ENCODE measurements around the gene HCFC1. TPM values are rescaled to one million over a fixed set of nuclear protein-coding genes. Genes with fewer than 3 reads are reported as not detected.

The HCFC1 gene
- total and polyA plus RNA-seq, 9 of the 15 experiments (the other 6 are each of a cell fraction or from before 2014, with no cell fraction given), result 2.8 to 133 (median 17.1) TPM

DNA sequence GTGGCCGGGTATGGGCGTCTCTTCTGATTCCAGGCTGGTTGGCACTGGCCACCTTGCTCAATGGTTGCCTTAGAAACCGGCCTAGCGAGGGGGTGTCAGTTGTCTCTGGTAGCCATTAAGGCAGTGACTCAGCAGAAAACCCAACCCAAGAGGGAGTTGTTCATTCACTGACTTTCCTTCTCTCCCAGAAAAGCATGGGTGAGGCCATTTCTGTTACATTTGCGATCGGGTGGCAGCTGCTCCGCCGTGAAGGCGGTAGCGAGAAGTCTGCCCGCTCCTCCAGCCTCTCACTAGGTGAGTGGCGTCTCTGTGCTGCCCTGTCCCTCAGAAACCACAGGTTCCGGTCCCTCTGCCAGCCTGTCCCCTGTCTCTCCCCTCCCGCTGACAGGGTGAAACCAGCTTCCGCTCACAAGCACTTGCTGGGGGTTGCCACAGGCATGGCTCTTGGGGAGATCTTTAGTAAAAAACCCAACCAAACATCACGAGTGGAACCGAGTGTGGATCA is 30.6 kb upstream of the HCFC1 start (continued):
- TF ChIP-seq PYGO2 (tag; IDR thresholded peaks at IDR 0.05) (peak; percentile 87), TCF3 (CRISPR knock-in tag; IDR thresholded peaks at IDR 0.05) (no peak), COPS2 (conservative IDR thresholded peaks at IDR 0.05) (no peak), TOE1 (IDR thresholded peaks at IDR 0.05; ENCODE audit: borderline replicate concordance) (no peak), TOE1 (CRISPR knock-in tag; IDR thresholded peaks at IDR 0.05; ENCODE audit: borderline replicate concordance, low read depth) (no peak), NFE2L1 (tag; IDR thresholded peaks at IDR 0.05; ENCODE audit: borderline replicate concordance, low read depth) (peak; percentile 97), RBM17 (IDR thresholded peaks at IDR 0.05; ENCODE audit: borderline replicate concordance, low read depth, low read length) (no peak), CBX1 (IDR thresholded peaks at IDR 0.05; ENCODE audit: low read depth) (no peak), MTF1 (CRISPR knock-in tag; IDR thresholded peaks at IDR 0.05; ENCODE audit: borderline replicate concordance) (peak; percentile 64; the same call in 1 of the 2 replicates), E2F3 (CRISPR knock-in tag; IDR thresholded peaks at IDR 0.05) (peak; percentile 97), STAT6 (CRISPR knock-in tag; IDR thresholded peaks at IDR 0.05) (no peak), ZNF79 (CRISPR knock-in tag; IDR thresholded peaks at IDR 0.05; ENCODE audit: low read depth) (peak; percentile 90), ZNF41 (CRISPR knock-in tag; conservative IDR thresholded peaks at IDR 0.05) (peak; percentile 89; the same call in 1 of the 2 replicates), RERE (CRISPR knock-in tag; IDR thresholded peaks at IDR 0.05; ENCODE audit: borderline replicate concordance) (no peak), KAT8 (IDR thresholded peaks at IDR 0.05; ENCODE audit: low read depth) (no peak), TCF7 (IDR thresholded peaks at IDR 0.05; ENCODE audit: borderline replicate concordance) (no peak), RUNX1 (IDR thresholded peaks at IDR 0.05; ENCODE audit: low read depth) (no peak), ELF4 (CRISPR knock-in tag; IDR thresholded peaks at IDR 0.05) (peak; percentile 83; the same call in 1 of the 2 replicates), RAD51 (IDR thresholded peaks at IDR 0.05; ENCODE audit: borderline replicate concordance, low read depth) (no peak)
- TF ChIP-seq, protein P1, sequence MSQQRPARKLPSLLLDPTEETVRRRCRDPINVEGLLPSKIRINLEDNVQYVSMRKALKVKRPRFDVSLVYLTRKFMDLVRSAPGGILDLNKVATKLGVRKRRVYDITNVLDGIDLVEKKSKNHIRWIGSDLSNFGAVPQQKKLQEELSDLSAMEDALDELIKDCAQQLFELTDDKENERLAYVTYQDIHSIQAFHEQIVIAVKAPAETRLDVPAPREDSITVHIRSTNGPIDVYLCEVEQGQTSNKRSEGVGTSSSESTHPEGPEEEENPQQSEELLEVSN (IDR thresholded peaks at IDR 0.05; ENCODE audit: borderline replicate concordance in 1 of 2, extremely low read depth in 1 of 2, insufficient read depth in 1 of 2, insufficient read length in 1 of 2, low read depth in 1 of 2, low read length in 1 of 2, poor library complexity in 1 of 2, severe bottlenecking in 1 of 2), result no peak
